ENCODE data around the gene CDKN2C. TPM values are rescaled to one million over a fixed set of nuclear protein-coding genes. Genes with fewer than 3 reads are reported as not detected.
"Not testable (repeated sequence)": the region's sequence is repeated elsewhere in the genome, so short reads cannot be mapped to it uniquely, and the experiment has no call there.

Gene CDKN2C
- total and polyA plus RNA-seq, 2 donors (not counting 3 experiments of a cell fraction or from before 2014, with no cell fraction given): 12.8 to 19.8 TPM

GRCh38 chr1:50950396-50950795, 19.6 kb upstream of the CDKN2C start:
- DNase-seq (ENCODE audit: low read depth, low spot score): no peak
- no peak for TF ChIP-seq EZH2 (IDR thresholded peaks at IDR 0.05; ENCODE audit: borderline replicate concordance, low read depth, low read length, severe bottlenecking)
- TF ChIP-seq GATA2 (IDR thresholded peaks at IDR 0.05; ENCODE audit: insufficient read depth, insufficient read length, low read depth, low read length): no peak
- no peak for TF ChIP-seq MAX (IDR thresholded peaks at IDR 0.05; ENCODE audit: insufficient read depth, insufficient read length)
- TF ChIP-seq JUN (IDR thresholded peaks at IDR 0.05; ENCODE audit: borderline replicate concordance, insufficient read depth, insufficient read length, low read depth): no peak
- no peak for TF ChIP-seq CTCF (IDR thresholded peaks at IDR 0.05; ENCODE audit: extremely low read depth in 1 of 2, insufficient read depth in 1 of 2, low read depth in 1 of 2, low read length in 2 of 2)
- TF ChIP-seq POLR2A (IDR thresholded peaks at IDR 0.05; ENCODE audit: low read depth, low read length): no peak
- H4K20me1 ChIP-seq (replicated peaks; ENCODE audit: control insufficient read depth, extremely low read depth, insufficient read depth, low read length): peaks cover 4% of the 10 kb centered on the region
- no peaks in the 10 kb centered on the region for H3K9me3 ChIP-seq (replicated peaks; ENCODE audit: control insufficient read depth, insufficient read depth, low read length)
- no peaks in the 10 kb centered on the region for H3K27me3 ChIP-seq (ENCODE audit: control insufficient read depth in 2 of 2, insufficient read depth in 2 of 2, low read length in 2 of 2)
- no peaks in the 10 kb centered on the region for H3K9me1 ChIP-seq (replicated peaks; ENCODE audit: control insufficient read depth, extremely low read depth, insufficient read depth, low read length)
- no peak overlapping the region for H3K4me3 ChIP-seq (replicated peaks in 1 of 3; ENCODE audit: insufficient read depth in 1 of 3, low read depth in 1 of 3, low read length in 3 of 3)
- POLR2A ChIA-PET: no interaction called here
- no TSS peak for BruUV-seq (replicated peaks)
- CTCF ChIA-PET: interaction anchor here (0.8 to 1.8 kb wide), 3 partner anchors 10 to 21 kb away, joined by 3 to 7 read pairs (median 3); partner anchors contain the start of gene FAF1
- intact Hi-C loops (cut with micrococcal nuclease) (no loop called here), dilution Hi-C loops (cut with MboI; ENCODE audit: extremely low pct_ligation_motif_present, low sequenced_read_pairs) (no loop called here)
- no peak overlapping the region for H3K4me2 ChIP-seq (ENCODE audit: insufficient read depth, low read length)
- no peak for FAIRE-seq
- no peak overlapping the region for H3K9ac ChIP-seq (replicated peaks; ENCODE audit: extremely low read depth, insufficient read depth, low read length)
- peaks cover 78% of the 10 kb centered on the region for H3K79me2 ChIP-seq (ENCODE audit: control insufficient read depth, insufficient read depth, low read length)
- H3K27ac ChIP-seq (ENCODE audit: insufficient read depth, low read depth, low read length): no peak overlapping the region
- H3K36me3 ChIP-seq (ENCODE audit: control insufficient read depth in 2 of 2, extremely low read depth in 1 of 2, insufficient read depth in 2 of 2, low read length in 2 of 2): no peaks in the 10 kb centered on the region
- no peaks in the 10 kb centered on the region for H3K4me1 ChIP-seq (ENCODE audit: control insufficient read depth, extremely low read depth, insufficient read depth, low read length)
- no peak overlapping the region for H2AFZ ChIP-seq (ENCODE audit: low read depth, low read length)

- H3K27me3 ChIP-seq (ENCODE audit: control insufficient read depth in 2 of 2, insufficient read depth in 2 of 2, low read length in 2 of 2); dilution Hi-C loops (cut with MboI; ENCODE audit: extremely low pct_ligation_motif_present, low sequenced_read_pairs); H3K36me3 ChIP-seq (ENCODE audit: control insufficient read depth in 2 of 2, extremely low read depth in 1 of 2, insufficient read depth in 2 of 2, low read length in 2 of 2); H2AFZ ChIP-seq (ENCODE audit: low read depth, low read length); POLR2A ChIA-PET; H3K27ac ChIP-seq (ENCODE audit: insufficient read depth, low read depth, low read length); BruUV-seq (replicated peaks); H3K4me2 ChIP-seq (ENCODE audit: insufficient read depth, low read length); DNase-seq (ENCODE audit: low read depth, low spot score); H4K20me1 ChIP-seq (replicated peaks; ENCODE audit: control insufficient read depth, extremely low read depth, insufficient read depth, low read length); H3K4me1 ChIP-seq (ENCODE audit: control insufficient read depth, extremely low read depth, insufficient read depth, low read length); CTCF ChIA-PET; H3K9ac ChIP-seq (replicated peaks; ENCODE audit: extremely low read depth, insufficient read depth, low read length); H3K9me1 ChIP-seq (replicated peaks; ENCODE audit: control insufficient read depth, extremely low read depth, insufficient read depth, low read length); intact Hi-C loops (cut with micrococcal nuclease); H3K9me3 ChIP-seq (replicated peaks; ENCODE audit: control insufficient read depth, insufficient read depth, low read length); H3K4me3 ChIP-seq (replicated peaks in 1 of 3; ENCODE audit: insufficient read depth in 1 of 3, low read depth in 1 of 3, low read length in 3 of 3); FAIRE-seq: not testable (repeated sequence)
- H3K79me2 ChIP-seq (ENCODE audit: control insufficient read depth, insufficient read depth, low read length): peaks cover 72% of the 10 kb centered on the region
Measured at GRCh38 chr1:50952566-50952965, 17.5 kb upstream of the CDKN2C start.
